GM23338 (cell line): ENCODE results near the gene CHAC1. TPM values are rescaled to one million over a fixed set of nuclear protein-coding genes. Genes with fewer than 3 reads are reported as not detected.
A peak's percentile ranks its signal among the peaks of the same experiment; 100 is the strongest.

Source experiments
- ATAC-seq: fragments of 200-7000 bp; cut with Tn5 transposase; 3 replicates; pipeline ENCODE4 v1.9.1; 2020
- DNase-seq: peaks from one replicate; pipeline ENCODE4 v3.0.0-alpha.2; 2015; ENCODE audit warnings: low spot score
- H2AFZ ChIP-seq: fragments of 200-600 bp; sonication (generic); 2 replicates; pipeline ENCODE4 v1.8.0; 2016; ENCODE audit warnings: antibody characterized with exemption, mild to moderate bottlenecking, moderate library complexity
- H3F3A ChIP-seq: fragments of 200-600 bp; sonication (generic); replicated peaks from 2 replicates; pipeline ENCODE4 v1.8.0; 2017; ENCODE audit warnings: antibody characterized with exemption, mixed run types, low read depth
- H3K27ac ChIP-seq: fragments of 200-600 bp; sonication (generic); 2 replicates; pipeline ENCODE4 v1.6.1; 2016; ENCODE audit warnings: low read depth
- H3K27me3 ChIP-seq: fragments of 200-600 bp; sonication (generic); 2 replicates; pipeline ENCODE4 v1.8.0; 2016; ENCODE audit warnings: mild to moderate bottlenecking, mixed run types, moderate library complexity; ENCODE audit not compliant: insufficient read depth
- H3K36me3 ChIP-seq: fragments of 200-600 bp; sonication (generic); 2 replicates; pipeline ENCODE4 v1.8.0; 2016; ENCODE audit warnings: mild to moderate bottlenecking; ENCODE audit not compliant: insufficient read depth
- H3K4me1 ChIP-seq: fragments of 200-600 bp; sonication (generic); 2 replicates; pipeline ENCODE4 v1.8.0; 2016; ENCODE audit warnings: mild to moderate bottlenecking, moderate library complexity; ENCODE audit not compliant: insufficient read depth
- H3K4me2 ChIP-seq: fragments of 200-600 bp; sonication (generic); 2 replicates; pipeline ENCODE4 v1.7.1; 2017; ENCODE audit warnings: mixed run types
- H3K4me3 ChIP-seq: fragments of 200-600 bp; sonication (generic); 2 replicates; pipeline ENCODE4 v1.6.1; 2016; ENCODE audit warnings: mixed run types
- H3K79me2 ChIP-seq: fragments of 200-600 bp; sonication (generic); replicated peaks from 2 replicates; pipeline ENCODE4 v1.8.0; 2017; ENCODE audit warnings: mild to moderate bottlenecking; ENCODE audit not compliant: insufficient read depth
- H3K9me2 ChIP-seq: fragments of 200-600 bp; sonication (generic); 2 replicates; pipeline ENCODE4 v1.8.0; 2017; ENCODE audit not compliant: insufficient read depth
- H4K20me1 ChIP-seq: fragments of 200-600 bp; sonication (generic); replicated peaks from 2 replicates; pipeline ENCODE4 v1.8.0; 2017; ENCODE audit warnings: mild to moderate bottlenecking; ENCODE audit not compliant: insufficient read depth
- H3K27ac Mint-ChIP-seq: 2 replicates; pipeline ENCODE4 v1.8.0; 2020; ENCODE audit warnings: inconsistent platforms, mild to moderate bottlenecking, moderate library complexity, mixed read lengths
- H3K27me3 Mint-ChIP-seq: 3 replicates; pipeline ENCODE4 v1.8.0; 2022; ENCODE audit warnings: low read depth, mild to moderate bottlenecking, moderate library complexity, mixed read lengths, inconsistent platforms; ENCODE audit not compliant: insufficient read depth, poor library complexity
- H3K36me3 Mint-ChIP-seq: 3 replicates; pipeline ENCODE4 v1.8.0; 2021; ENCODE audit warnings: low read depth, mild to moderate bottlenecking, inconsistent platforms, moderate library complexity, mixed read lengths
- H3K4me1 Mint-ChIP-seq: 3 replicates; pipeline ENCODE4 v1.8.0; 2020; ENCODE audit warnings: mild to moderate bottlenecking, inconsistent platforms, mixed read lengths
- H3K4me3 Mint-ChIP-seq: 3 replicates; pipeline ENCODE4 v1.8.0; 2021; ENCODE audit warnings: moderate library complexity, mild to moderate bottlenecking, inconsistent platforms, mixed read lengths
- H3K9me3 Mint-ChIP-seq: 3 replicates; pipeline ENCODE4 v1.8.0; 2020; ENCODE audit warnings: moderate library complexity, mild to moderate bottlenecking, inconsistent platforms, mixed read lengths
- CREB1 ChIP-seq: fragments of 250-450 bp; sonication (Bioruptor Pico); IDR thresholded peaks from 2 replicates; pipeline ENCODE4 v1.5.0; 2020; ENCODE audit warnings: low read depth, mild to moderate bottlenecking, moderate library complexity
- EZH2 ChIP-seq: fragments of 200-600 bp; sonication (generic); IDR thresholded peaks from one replicate; pipeline ENCODE4 v1.8.0; 2017; ENCODE audit warnings: antibody characterized with exemption, mild to moderate bottlenecking, low read depth; ENCODE audit not compliant: unreplicated experiment
- NANOG ChIP-seq: IDR thresholded peaks from 2 replicates; pipeline ENCODE4 v1.6.1; 2016; ENCODE audit warnings: antibody characterized with exemption, borderline replicate concordance
- POLR2AphosphoS5 ChIP-seq: IDR thresholded peaks from 2 replicates; pipeline ENCODE4 v1.6.1; 2016; ENCODE audit warnings: antibody characterized with exemption, low read depth
- polyA plus RNA-seq: library from polyadenylated mRNA; unstranded; fragments of >200 nt; fragmentation: Nextera tagmentation; extraction: Ambion mirVana; gene quantifications from 2 replicates; pipeline ENCODE4 v1.2.1, GENCODE V29; 2016
- total RNA-seq: library from RNA; depleted of rRNA; stranded (reverse); fragments of >200 nt; shearing (Covaris generic); gene quantifications from 2 replicates; pipeline ENCODE4 v1.2.3, GENCODE V29; 2014
- TF ChIP-seq, protein P1 (sequence below): IDR thresholded peaks from one replicate; pipeline ENCODE4 v1.6.1; 2018; ENCODE audit warnings: antibody characterized with exemption; ENCODE audit not compliant: unreplicated experiment
- TF ChIP-seq, protein P2 (sequence below): fragments of 250-450 bp; sonication (Bioruptor Pico); IDR thresholded peaks from 2 replicates; pipeline ENCODE4 v1.5.0; 2020; ENCODE audit warnings: mild to moderate bottlenecking, moderate library complexity

Gene CHAC1
- total and polyA plus RNA-seq, 2 experiments from 2014 or later = 73.0 to 124 TPM

DNA sequence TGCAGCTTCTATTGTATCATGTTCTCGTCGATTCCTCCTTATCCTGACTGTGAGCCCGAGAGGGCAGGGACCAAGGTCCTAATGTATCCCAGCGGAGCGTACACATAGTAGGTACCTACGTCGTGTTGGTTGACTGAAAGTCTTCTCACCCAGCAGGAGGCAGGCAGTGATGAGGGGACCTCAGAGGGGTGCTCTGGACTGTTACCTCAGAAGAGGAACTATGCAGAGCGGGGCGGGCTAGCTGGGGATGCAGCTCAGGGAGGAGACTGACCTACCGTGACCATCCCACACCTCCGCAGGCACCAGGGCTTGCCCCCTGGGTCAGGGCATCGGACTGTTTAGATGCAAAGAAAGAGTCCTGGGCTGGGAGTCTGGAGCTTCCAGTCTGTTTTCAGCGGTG lies 11.4 kb downstream of the CHAC1 start:
- Histone ChIP-seq H3K4me3 (no peak overlapping the region), H3K36me3 (no peaks in the 10 kb centered on the region), H3K4me2 (no peak overlapping the region), H3K4me1 (peaks cover 3% of the 10 kb centered on the region; the same call in 1 of the 2 replicates), H3K9me2 (no peaks in the 10 kb centered on the region), H3K27ac (no peak overlapping the region), H3K27me3 (no peaks in the 10 kb centered on the region), H3K79me2 (no peaks in the 10 kb centered on the region), H4K20me1 (no peaks in the 10 kb centered on the region; the same call in 1 of the 2 replicates), H3F3A (0 out of 2 replicates have a peak, but pooled peaks cover 3% of the 10 kb centered on the region), H2AFZ (no peak overlapping the region)
- Mint-ChIP-seq H3K27me3 (peaks cover 14% of the 10 kb centered on the region), H3K4me3 (no peak overlapping the region), H3K4me1 (peaks cover 28% of the 10 kb centered on the region), H3K9me3 (no peaks in the 10 kb centered on the region; the same call in 1 of the 3 replicates), H3K36me3 (peaks cover 10% of the 10 kb centered on the region; the same call in 2 of the 3 replicates), H3K27ac (no peak overlapping the region)
- DNase-seq (no peak), ATAC-seq (no peak)
- TF ChIP-seq, protein P1, sequence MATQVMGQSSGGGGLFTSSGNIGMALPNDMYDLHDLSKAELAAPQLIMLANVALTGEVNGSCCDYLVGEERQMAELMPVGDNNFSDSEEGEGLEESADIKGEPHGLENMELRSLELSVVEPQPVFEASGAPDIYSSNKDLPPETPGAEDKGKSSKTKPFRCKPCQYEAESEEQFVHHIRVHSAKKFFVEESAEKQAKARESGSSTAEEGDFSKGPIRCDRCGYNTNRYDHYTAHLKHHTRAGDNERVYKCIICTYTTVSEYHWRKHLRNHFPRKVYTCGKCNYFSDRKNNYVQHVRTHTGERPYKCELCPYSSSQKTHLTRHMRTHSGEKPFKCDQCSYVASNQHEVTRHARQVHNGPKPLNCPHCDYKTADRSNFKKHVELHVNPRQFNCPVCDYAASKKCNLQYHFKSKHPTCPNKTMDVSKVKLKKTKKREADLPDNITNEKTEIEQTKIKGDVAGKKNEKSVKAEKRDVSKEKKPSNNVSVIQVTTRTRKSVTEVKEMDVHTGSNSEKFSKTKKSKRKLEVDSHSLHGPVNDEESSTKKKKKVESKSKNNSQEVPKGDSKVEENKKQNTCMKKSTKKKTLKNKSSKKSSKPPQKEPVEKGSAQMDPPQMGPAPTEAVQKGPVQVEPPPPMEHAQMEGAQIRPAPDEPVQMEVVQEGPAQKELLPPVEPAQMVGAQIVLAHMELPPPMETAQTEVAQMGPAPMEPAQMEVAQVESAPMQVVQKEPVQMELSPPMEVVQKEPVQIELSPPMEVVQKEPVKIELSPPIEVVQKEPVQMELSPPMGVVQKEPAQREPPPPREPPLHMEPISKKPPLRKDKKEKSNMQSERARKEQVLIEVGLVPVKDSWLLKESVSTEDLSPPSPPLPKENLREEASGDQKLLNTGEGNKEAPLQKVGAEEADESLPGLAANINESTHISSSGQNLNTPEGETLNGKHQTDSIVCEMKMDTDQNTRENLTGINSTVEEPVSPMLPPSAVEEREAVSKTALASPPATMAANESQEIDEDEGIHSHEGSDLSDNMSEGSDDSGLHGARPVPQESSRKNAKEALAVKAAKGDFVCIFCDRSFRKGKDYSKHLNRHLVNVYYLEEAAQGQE = no peak
- TF ChIP-seq NANOG = no peak

DNA sequence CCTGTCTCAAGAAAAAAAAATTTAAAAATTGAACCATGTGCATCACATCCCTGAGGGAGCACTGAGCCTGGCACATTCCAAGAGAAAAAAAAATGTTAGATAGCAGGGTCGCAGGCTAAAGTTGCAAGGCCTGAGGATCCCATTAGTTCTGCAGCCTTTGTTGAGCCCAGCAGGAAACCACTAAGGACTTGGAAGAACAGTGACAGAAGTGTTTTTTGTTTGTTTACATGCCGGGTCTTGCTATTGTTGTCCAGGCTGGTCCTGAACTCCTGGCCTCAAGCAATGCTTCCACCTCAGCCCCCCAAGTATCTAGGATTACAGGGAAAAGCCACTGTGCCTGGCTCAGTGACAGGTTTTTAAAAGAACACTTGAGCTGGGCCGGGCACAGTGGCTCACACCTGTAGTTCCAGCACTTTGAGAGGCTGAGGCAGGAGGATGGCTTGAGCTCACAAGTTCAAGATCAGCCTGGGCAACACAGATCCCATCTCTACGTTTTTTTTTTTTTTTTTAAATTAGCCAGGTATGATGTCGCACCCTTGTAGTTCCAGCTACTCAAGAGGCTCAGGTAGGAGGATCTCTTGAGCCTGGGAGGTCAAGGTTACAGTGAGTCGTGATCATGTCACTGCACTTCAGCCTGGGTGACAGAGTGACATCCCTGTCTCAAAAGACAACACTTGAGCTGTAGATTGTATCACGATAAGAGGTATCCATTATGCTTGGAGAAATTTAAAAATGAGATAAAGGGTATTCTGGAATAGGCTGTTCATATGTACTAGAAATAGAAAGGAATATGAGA lies 15.2 kb downstream of the CHAC1 start:
- Mint-ChIP-seq H3K36me3 (no peaks in the 10 kb centered on the region), H3K27me3 (peaks cover 6% of the 10 kb centered on the region), H3K4me1 (peaks cover 30% of the 10 kb centered on the region), H3K4me3 (no peak overlapping the region), H3K9me3 (no peaks in the 10 kb centered on the region), H3K27ac (no peak overlapping the region)
- Histone ChIP-seq H4K20me1 (no peaks in the 10 kb centered on the region; the same call in 1 of the 2 replicates), H3K36me3 (no peaks in the 10 kb centered on the region), H3F3A (no peaks in the 10 kb centered on the region), H3K4me2 (no peak overlapping the region), H3K27ac (no peak overlapping the region), H3K4me3 (no peak overlapping the region), H3K9me2 (no peaks in the 10 kb centered on the region), H3K4me1 (0 out of 2 replicates have a peak, but pooled peaks cover 3% of the 10 kb centered on the region), H2AFZ (no peak overlapping the region), H3K27me3 (no peaks in the 10 kb centered on the region), H3K79me2 (no peaks in the 10 kb centered on the region)
- peak; percentile 64 for DNase-seq
- ATAC-seq = peak; percentile 74
- no peak for TF ChIP-seq POLR2AphosphoS5
- TF ChIP-seq, protein P1 = no peak
- TF ChIP-seq, protein P2, sequence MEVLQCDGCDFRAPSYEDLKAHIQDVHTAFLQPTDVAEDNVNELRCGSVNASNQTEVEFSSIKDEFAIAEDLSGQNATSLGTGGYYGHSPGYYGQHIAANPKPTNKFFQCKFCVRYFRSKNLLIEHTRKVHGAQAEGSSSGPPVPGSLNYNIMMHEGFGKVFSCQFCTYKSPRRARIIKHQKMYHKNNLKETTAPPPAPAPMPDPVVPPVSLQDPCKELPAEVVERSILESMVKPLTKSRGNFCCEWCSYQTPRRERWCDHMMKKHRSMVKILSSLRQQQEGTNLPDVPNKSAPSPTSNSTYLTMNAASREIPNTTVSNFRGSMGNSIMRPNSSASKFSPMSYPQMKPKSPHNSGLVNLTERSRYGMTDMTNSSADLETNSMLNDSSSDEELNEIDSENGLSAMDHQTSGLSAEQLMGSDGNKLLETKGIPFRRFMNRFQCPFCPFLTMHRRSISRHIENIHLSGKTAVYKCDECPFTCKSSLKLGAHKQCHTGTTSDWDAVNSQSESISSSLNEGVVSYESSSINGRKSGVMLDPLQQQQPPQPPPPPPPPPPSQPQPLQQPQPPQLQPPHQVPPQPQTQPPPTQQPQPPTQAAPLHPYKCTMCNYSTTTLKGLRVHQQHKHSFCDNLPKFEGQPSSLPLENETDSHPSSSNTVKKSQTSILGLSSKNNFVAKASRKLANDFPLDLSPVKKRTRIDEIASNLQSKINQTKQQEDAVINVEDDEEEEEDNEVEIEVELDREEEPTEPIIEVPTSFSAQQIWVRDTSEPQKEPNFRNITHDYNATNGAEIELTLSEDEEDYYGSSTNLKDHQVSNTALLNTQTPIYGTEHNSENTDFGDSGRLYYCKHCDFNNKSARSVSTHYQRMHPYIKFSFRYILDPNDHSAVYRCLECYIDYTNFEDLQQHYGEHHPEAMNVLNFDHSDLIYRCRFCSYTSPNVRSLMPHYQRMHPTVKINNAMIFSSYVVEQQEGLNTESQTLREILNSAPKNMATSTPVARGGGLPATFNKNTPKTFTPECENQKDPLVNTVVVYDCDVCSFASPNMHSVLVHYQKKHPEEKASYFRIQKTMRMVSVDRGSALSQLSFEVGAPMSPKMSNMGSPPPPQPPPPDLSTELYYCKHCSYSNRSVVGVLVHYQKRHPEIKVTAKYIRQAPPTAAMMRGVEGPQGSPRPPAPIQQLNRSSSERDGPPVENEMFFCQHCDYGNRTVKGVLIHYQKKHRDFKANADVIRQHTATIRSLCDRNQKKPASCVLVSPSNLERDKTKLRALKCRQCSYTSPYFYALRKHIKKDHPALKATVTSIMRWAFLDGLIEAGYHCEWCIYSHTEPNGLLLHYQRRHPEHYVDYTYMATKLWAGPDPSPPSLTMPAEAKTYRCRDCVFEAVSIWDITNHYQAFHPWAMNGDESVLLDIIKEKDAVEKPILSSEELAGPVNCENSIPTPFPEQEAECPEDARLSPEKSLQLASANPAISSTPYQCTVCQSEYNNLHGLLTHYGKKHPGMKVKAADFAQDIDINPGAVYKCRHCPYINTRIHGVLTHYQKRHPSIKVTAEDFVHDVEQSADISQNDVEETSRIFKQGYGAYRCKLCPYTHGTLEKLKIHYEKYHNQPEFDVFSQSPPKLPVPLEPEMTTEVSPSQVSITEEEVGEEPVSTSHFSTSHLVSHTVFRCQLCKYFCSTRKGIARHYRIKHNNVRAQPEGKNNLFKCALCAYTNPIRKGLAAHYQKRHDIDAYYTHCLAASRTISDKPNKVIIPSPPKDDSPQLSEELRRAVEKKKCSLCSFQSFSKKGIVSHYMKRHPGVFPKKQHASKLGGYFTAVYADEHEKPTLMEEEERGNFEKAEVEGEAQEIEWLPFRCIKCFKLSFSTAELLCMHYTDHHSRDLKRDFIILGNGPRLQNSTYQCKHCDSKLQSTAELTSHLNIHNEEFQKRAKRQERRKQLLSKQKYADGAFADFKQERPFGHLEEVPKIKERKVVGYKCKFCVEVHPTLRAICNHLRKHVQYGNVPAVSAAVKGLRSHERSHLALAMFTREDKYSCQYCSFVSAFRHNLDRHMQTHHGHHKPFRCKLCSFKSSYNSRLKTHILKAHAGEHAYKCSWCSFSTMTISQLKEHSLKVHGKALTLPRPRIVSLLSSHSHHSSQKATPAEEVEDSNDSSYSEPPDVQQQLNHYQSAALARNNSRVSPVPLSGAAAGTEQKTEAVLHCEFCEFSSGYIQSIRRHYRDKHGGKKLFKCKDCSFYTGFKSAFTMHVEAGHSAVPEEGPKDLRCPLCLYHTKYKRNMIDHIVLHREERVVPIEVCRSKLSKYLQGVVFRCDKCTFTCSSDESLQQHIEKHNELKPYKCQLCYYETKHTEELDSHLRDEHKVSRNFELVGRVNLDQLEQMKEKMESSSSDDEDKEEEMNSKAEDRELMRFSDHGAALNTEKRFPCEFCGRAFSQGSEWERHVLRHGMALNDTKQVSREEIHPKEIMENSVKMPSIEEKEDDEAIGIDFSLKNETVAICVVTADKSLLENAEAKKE = no peak
- no peak for TF ChIP-seq EZH2
- no peak for TF ChIP-seq CREB1
